Activated effector memory CD4-positive, alpha-beta T cell treated with Interleukin-2 at 50 U/mL for 16 hours (primary cell): ENCODE data around the gene COMMD1.
"Not testable (repeated sequence)": the region's sequence is repeated elsewhere in the genome, so short reads cannot be mapped to it uniquely, and the experiment has no call there.

Experiments used
- DNase-seq: peaks from one replicate; pipeline ENCODE4 v3.0.0-alpha.2; 2020

COMMD1 gene

DNA sequence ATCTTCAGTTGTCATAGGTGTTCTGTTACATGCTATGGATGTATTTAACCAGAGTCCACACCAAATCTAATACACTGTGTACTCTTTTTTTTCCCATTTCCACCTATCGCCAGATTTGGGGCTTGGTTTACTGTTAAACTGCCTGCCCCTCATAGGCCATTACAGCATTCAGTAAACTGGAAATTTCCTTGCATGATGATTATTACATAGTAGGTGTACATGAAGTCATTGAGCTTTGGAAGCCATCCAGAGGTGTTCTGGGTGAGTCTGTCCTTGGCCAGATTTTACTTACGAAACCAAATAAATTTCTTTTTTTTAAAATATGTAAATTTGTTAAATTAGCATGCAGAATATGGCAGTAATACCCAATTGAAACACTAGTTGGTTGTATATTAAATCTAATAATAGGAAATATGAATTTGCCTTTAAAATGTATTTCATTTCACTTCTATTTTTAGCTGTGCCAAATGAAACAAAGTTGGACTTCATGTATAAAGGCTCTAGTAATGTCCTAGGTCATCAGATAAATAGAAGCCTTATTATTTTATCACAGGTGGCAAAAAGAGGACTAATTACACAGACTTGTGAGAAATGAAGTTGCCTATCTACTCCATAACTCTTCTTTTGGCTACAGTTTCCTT lies 60.7 kb downstream of the COMMD1 start:
- DNase-seq = no peak

DNA sequence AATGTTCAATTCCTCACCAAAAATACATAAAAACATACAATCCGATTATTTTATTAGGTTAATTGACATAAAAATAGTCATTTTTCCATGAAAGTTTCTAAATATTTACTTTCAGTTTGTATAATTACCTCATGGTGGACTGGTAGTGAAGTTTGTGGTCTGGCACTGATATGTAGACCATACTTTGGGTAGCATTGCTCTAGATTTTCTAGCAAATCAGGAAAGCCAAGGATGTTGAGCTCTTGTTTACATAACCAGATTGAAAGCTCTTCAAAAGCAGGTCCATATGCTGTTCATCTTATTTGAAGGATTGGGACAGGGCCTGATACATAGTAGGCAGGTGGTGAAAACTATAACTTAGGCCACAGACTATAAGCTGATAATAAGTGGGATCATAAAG lies 61.8 kb downstream of the COMMD1 start:
- DNase-seq = no peak

DNA sequence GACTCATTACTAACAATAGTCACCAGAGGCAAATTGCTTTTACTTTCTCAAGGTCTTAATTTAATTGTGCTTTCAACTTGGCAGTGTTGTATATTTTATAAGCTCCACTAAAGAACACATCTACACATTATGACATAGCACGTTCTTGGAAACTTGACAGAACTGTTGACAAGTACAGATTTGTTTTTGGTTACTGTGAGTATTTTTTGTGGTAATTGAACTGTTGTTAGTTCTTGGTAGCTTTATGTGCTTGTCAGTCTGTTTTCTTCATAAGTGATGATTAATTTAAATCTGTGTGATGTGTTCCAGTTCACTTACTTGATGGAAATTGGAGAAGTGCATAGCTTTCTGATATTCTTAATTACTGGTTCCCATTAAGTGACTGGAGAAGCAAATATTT lies 63.9 kb downstream of the COMMD1 start:
- DNase-seq = no peak

DNA sequence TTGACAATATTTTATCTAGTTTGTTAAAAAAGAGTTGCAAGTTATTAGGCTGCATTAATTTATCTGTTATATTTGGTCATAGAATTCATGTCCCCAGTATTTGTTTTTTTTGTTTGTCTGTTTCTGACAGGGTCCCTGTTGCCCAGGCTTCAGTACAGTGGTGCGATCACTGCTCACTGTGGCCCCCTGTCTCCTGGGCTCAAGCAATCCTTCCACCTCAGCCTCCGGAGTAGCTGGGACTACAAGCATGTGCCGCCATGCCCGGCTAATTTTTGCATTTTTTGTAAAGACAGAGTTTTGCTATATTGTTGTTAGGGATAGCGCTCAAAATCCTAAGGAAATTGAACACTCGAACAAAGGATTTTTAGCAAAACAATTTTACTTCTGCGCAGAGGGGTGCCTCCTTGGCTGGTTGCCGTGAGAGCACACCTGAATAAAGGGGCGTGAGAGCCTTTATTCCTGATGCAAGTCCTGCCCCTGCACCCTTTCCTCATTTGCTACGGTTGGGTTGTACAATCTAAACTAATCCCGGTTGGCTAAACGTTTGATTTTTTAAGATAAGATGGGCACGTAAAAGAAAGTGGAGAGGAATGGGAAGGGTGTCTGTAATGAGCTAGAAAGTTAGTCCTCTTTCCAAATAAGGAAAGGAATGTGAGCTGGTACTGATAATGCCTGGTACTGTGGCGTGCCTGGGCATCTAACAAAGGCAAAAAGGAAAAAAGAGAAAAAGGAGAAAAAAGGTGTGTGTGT lies 65.5 kb downstream of the COMMD1 start:
- DNase-seq = no peak

DNA sequence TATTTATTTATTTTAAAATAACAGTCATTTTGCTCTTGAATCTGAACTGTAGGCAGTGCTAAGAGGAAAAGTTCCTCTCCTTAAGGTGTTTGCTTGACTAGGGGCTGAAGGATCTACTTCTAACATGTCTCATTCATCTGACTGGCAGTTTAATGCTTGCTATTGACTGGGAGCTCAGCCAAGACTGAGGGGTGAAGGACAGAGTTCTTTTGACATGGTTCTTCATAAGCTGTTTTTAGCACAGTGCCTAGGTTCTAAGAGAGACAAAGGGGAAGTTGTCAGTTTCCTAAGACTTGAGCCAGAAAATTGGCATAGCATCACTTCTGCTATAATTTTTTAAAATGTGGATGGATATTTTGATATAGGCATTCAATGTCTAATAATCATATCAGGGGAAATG lies 73.0 kb downstream of the COMMD1 start:
- DNase-seq = no peak

DNA sequence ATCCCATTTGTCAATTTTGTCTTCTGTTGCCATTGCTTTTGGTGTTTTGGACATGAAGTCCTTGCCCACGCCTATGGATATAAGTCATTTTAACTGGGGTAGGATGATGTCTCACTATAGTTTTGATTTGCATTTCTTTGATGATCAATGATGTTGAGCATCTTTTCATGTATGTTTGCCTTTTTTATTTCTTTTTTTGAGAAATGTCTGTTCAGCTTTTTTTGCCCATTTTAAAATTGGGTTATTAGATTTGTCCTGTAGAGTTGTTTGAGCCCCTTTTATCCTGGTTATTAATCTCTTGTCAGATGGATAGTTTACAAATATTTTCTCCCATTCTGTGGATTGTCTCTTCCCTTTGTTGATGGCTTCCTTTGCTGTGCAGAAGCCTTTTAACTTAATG lies 75.3 kb downstream of the COMMD1 start:
- DNase-seq = no peak

DNA sequence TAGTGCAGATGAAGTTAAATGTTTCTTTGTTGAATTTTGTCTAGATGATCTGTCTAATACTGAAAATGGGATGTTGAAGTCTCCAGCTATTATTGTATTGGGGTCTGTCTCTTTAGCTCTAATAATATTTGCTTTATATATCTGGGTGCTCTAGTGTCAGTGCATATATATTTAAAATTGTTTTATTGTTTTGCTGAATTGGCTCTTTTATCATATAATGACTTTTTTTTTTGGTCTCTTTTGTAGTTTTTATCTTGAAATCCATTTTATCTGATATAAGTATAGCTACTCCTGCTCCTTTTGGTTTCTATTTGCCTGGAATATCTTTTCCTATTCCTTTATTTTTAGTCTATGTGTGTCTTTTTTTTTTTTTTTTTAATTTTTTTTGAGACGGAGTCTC lies 79.2 kb downstream of the COMMD1 start:
- DNase-seq = no peak

DNA sequence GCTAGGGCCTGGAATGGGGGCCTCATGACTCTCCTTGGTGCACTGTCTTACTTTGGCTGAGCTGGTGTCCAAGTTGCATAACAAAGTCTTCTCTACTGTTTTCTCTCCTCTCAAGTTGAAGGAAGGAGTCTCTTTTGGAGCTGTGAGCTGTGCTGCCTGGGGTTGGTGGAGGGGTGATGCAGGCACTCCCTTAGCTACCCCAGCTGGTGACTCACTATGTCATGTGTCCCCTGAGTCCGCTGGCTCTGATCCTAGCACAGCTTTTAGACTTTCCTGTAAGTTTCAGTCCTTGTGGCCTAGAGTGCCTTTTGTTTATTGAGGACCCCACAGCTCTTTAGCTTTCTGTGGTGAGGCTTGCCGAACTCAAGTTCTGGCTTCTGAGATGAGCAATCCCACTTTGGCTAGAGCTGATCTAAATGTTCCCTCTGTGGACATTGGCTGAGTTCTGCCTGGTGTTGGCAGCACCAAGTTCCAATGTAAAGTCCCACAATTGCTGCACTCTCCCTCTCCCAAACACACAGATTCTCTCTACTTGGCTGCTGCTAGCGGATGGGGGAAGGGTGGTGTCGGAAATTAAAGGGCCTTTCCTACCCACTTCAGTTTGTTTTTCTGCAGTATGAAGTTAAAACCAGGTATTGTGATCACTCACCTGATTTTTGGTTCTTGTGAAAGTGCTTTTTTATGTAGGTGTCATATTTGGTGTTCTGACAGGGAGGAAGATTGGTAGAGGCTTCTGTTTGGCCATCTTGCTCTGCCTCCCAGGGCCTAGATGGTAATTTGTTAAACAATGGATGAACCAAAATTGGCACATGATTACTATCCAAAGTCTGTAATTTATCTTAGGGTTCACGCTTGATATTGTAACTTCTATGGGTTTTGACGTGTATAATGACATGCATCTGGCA lies 83.2 kb downstream of the COMMD1 start:
- no peak for DNase-seq

DNA sequence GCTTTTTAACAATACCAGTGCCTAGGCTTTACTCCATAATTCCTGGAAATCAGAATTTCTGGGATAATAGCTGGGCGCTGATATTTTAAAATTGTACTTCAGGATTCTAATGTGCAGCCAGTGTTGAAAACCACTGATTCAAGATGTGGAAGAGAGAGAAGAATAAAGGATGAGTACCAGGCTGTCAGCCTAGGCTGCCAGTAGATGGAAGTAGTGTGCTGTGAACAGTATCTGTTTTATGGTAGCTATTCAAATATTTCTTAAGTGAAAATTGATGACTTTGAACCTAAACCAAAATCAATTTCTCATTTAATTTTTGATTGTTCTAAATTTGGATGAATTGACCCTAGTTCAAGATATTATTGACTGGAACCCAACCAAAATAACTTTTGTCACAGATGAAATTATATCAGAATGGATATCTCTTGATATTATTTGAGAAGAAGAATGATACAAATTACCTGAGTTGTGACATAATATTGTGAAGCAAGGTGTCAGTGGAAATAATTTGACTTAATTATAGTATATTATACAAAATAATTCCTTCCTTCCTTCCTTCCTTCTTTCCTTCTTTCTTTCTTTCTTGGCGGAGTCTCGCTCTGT lies 88.0 kb downstream of the COMMD1 start:
- DNase-seq = no peak

DNA sequence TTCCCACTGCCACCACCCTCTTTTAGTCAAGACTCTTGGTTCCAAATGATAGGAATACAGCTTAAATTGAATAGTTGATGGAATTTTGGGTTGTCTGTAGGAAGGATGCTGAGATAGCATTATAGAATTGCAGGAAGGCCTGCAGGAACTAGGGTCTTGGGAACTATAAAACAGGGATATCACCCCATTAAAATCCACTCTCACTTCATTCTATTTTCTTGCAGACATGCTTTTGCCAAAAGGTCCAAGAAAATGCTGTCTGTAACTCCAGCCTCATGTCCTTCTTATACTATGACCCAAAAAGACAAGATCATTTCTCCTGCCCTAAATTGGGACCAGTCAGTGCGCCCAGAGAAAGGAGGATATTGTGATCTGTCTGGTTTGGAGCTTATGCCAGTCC lies 89.1 kb downstream of the COMMD1 start:
- no peak for DNase-seq

DNA sequence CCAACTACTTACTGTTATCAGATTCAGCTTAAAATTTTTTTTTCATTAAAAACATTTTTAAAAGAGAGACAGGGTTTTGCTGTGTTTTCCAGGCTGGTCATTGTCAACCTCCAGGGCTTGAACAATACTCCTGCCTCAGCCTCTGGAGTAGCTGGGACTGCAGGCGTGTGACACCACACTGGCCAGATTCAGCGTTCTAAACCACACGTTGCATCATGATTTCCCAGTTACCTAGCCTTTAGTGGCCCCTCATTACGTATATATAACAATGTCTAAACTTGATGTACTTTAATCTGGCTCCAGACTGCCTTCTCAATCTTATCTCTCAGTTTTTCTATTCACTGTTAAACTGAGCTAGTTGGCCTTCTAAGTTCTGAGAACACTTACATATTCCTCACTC lies 89.6 kb downstream of the COMMD1 start:
- DNase-seq = no peak

DNA sequence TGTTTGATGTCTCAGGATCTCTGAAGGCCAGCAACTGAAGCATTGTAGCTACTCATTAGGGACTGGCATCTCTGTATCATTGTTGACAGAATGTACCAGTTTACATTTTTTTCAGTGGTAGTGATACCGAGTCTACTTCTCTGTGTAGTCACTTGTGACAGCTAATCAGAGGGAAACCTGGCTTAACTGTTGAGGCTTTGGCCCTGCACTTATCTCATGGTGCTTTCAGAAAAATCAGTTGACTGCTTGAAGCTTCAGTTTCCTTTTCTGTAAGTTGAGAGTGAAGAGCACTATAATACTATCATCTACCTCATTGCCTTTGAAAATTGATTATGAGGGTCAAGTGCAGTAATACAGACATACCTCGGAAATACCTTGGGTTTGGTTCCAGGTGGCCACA lies 90.0 kb downstream of the COMMD1 start:
- DNase-seq = no peak

DNA sequence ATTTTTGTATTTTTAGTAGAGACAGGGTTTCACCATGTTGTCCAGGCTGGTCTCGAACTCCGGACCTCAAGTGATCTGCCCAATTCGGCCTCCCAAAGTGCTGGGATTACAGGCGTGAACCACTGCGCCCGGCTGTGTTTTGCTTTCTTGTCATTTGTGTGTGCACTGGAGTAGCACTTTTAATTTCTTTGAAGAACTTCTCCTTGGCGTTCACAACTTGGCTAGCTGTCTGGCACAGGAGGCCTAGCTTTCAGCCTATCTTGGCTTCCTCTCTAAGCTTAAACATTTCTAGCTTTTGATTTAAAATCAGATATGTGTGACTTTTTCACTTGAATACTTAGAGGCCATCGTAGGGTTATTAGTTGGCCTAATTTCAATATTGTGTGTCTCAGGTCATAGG lies 93.0 kb downstream of the COMMD1 start:
- DNase-seq = no peak

DNA sequence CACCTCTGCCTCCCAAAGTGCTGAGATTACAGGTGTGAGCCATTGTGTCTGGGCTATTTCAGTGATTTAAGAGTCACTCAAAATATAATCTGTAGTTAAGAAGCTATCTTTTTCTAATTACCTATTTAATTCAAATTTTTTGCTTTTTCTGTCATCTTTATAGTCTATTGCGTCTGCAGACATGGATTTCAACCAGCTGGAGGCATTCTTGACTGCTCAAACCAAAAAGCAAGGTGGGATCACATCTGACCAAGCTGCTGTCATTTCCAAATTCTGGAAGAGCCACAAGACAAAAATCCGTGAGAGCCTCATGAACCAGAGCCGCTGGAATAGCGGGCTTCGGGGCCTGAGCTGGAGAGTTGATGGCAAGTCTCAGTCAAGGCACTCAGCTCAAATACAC lies 95.1 kb downstream of the COMMD1 start:
- no peak for DNase-seq

DNA sequence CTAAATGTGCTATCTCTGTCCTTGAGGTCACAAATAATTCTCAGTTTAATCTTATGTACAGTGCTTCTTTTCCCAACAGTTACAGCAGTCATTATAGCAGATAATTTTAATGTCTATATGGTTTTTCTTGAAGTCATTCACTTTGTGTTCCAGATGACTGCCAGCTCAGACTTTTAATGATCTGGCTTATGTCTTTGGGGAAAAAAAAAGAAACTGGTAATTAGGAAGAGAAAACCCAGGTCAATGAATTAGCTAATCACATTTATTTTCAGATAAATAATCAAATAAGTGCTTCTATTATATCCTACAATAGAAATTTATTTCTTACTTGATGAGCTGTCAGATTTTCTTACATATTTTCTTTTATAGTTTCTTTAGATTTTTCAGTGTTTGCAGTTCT lies 96.0 kb downstream of the COMMD1 start:
- DNase-seq = no peak

DNA sequence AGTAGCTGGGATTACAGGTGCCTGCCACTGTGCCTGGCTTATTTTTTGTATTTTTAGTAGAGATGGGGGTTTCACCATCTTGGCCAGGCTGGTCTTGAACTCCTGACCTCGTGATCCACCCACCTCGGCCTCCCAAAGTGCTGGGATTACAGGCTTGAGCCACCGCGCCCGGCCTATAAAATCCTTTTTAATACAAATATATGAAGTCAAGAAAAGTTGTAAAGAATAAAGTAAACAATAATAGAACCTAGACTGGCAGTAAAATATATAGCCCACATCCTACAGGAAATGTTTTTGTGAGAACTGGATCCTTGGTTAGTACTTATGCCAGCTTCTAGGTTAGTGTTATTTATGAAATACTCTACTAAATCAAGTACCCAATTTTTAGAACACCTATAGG lies 99.0 kb downstream of the COMMD1 start:
- not testable (repeated sequence) for DNase-seq

DNA sequence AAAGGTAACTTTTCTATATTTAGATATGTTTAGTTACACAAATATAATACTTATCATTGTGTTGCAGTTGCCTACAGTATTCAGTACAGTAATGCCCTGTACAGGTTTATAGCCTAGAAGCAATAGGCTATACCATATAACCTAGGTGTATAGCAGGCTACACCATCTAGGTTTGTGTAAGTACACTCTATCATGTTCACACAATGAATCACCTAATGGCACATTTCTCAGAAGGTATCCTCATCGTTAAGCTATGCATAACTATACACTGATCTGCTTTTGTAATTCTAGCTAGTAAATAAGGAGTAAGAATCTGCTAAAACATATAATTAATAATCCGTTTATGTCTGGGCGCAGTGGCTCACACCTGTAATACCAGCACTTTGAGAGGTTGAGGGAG lies 102.1 kb downstream of the COMMD1 start:
- DNase-seq = no peak

DNA sequence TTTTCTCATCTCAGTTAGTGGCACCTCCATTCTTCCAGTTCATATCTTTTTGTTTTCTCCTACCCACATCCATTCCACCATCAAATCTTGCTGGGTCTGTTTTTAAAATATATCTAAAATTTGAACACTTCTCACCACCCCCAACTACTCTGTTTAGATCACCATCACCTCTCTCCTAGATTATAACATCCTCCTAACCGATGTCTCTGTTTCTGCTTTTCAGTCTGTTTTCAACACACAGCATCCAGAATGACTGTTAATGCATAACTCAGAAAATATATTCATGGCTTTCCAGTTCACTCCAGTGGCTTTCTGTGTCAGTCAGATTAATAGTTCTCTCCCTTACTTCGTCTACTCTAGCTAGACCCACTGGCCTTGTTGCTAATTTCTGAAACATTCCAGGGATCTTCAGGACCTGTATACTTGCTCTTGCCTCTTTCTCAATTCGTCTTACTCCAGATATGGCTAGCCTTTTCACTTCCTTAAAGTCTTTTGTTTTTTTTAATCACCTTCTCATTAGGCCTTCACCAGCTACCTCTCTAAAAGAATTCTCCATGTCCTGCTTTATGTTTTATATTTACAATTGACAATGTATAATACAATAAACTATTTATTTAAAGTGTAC lies 105.3 kb downstream of the COMMD1 start:
- DNase-seq = no peak

DNA sequence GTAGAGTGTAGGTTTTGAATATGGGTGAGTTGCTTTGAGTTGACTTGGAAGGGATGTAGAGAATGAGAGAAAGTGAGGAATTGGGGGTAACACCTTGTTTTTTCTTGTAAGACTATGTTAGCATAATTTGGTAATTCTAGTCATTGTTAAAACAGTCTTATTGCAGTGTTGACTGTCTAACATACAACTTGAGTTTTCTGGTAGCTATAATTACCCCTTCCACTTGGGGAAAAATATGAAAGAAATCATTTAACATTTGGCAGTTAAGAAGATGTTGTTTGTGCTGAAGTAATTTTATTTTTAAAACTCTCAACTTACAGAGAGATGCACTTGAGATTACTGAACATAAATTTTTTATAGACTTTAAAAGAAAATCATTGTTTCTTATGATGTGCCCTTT lies 108.2 kb downstream of the COMMD1 start:
- DNase-seq = no peak

DNA sequence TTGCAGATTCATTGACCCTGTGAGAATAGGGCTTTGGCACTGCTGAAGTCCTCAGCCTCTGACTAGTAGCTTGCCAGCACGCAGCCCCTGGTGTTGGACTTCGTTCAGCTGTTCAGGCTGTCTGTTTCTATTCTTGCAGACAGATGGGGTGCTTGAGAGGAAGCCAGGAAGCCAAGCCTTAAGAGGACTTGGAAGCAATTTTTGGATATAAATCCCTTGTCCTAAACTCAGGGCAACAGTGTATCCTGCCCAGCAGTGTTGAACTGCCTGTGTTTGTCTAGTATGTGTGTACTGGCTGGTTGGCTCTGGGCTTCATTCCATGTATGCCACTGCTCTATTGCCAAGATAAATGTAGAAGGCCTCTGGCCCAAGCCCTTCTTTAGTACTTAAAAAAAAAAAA lies 108.6 kb downstream of the COMMD1 start:
- no peak for DNase-seq

DNA sequence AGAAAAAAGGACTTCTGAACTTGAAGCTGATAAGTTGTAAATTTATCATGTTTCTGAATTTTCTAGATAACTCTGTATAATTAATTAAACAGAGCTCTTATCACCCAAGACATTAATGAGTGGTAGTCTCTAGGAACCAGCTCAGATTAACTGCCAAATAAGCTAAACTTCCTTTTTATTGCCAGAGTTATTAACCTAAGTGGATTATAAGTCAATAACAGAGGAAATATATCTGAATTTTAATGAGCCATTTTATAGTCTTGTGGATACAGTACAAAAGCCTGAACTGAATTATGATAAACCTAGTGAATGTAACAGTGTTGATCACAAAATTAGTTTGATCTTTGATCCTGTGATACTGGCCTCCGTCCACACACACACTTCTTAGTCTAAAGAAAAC lies 111.5 kb downstream of the COMMD1 start:
- no peak for DNase-seq

DNA sequence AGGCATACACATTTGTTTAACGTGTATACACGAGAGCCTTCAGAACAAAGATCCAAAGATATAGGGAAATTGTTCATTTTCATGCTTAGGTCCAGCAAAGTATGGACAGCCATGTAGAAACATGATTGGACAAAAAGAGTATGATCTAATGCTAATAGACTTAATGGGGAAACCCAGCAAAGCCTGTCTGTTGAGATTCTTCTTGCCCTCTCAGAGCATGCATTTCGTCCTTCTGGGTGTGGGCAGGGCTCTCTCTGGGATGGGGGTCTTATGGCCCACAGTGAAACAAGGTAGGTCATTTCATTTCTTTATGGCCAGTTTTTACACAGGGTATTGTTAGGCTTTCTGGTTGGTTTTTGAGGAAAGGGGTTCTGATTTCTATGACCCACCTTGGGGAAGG lies 124.4 kb downstream of the COMMD1 start:
- DNase-seq = no peak

DNA sequence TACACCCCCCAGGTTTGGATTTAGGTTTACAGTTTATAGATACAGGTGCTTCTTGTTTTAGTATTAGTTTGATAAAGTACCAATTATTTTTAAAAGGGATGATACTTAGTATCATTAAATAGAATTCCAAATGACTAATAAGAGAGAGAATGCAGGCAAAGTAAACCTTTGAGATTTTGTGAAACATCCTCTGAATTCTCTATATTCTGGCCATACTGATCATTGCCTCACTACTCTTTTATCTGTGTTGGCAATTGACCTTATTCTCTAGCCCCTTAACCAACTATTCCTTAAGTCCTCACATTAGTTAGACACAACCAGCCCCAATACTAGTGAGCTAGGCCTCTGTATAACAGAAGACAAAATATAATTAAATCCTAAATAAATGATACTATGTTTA lies 125.4 kb downstream of the COMMD1 start:
- DNase-seq = no peak
